Mesenchymal stem cell (in vitro differentiated cells and primary cell): Measurements from ENCODE around the gene DTWD2.
A peak's percentile ranks its signal among the peaks of the same experiment; 100 is the strongest.

Experiments
- DNase-seq: peaks from one replicate; pipeline ENCODE4 v3.0.0-alpha.2; 2013
- H2AFZ ChIP-seq: one replicate; pipeline ENCODE4 v1.6.1; 2013; ENCODE audit warnings: low read depth, mild to moderate bottlenecking, control low read depth, inconsistent platforms, low read length, moderate library complexity
- H2AK5ac ChIP-seq: 2 replicates; pipeline ENCODE4 v1.6.1; 2013; ENCODE audit warnings: low read length, moderate library complexity, mild to moderate bottlenecking, inconsistent platforms; ENCODE audit not compliant: severe bottlenecking
- H2BK120ac ChIP-seq: one replicate; pipeline ENCODE4 v1.6.1; 2013; ENCODE audit warnings: low read depth, mild to moderate bottlenecking, inconsistent platforms, low read length, moderate library complexity
- H2BK12ac ChIP-seq, 2 experiments: one replicate each; pipeline ENCODE4 v1.6.1; 2013; ENCODE audit warnings: inconsistent platforms in 2 of 2, low read length in 2 of 2, mild to moderate bottlenecking in 2 of 2, moderate library complexity in 2 of 2, control low read depth in 1 of 2
- H2BK15ac ChIP-seq: one replicate; pipeline ENCODE4 v1.6.1; 2013; ENCODE audit warnings: mild to moderate bottlenecking, low read depth, inconsistent platforms; ENCODE audit not compliant: poor library complexity, severe bottlenecking
- H2BK5ac ChIP-seq: 2 replicates; pipeline ENCODE4 v1.6.1; 2013; ENCODE audit warnings: low read depth, mild to moderate bottlenecking, low read length, control low read depth, inconsistent platforms; ENCODE audit not compliant: poor library complexity, severe bottlenecking
- H3K14ac ChIP-seq, 2 experiments: one replicate each; pipeline ENCODE4 v1.6.1; 2013; ENCODE audit warnings: inconsistent platforms in 2 of 2, low read length in 2 of 2, control low read depth in 1 of 2, mild to moderate bottlenecking in 1 of 2, moderate library complexity in 1 of 2
- H3K18ac ChIP-seq, 2 experiments: one replicate each; pipeline ENCODE4 v1.6.1; 2013; ENCODE audit warnings: inconsistent platforms in 2 of 2, low read length in 2 of 2, control low read depth in 1 of 2, low read depth in 1 of 2, mild to moderate bottlenecking in 1 of 2
- H3K23ac ChIP-seq, 2 experiments: one replicate each; pipeline ENCODE4 v1.6.1; 2013; ENCODE audit warnings: inconsistent platforms in 2 of 2, low read length in 2 of 2, mild to moderate bottlenecking in 2 of 2, moderate library complexity in 2 of 2, control low read depth in 1 of 2
- H3K27ac ChIP-seq: 2 replicates; pipeline ENCODE4 v1.5.1; 2013; ENCODE audit warnings: mild to moderate bottlenecking, moderate library complexity, low read length, control low read depth, inconsistent platforms; ENCODE audit not compliant: poor library complexity, severe bottlenecking
- H3K27me3 ChIP-seq, 2 experiments: 2 replicates each; pipeline versions ENCODE4 v1.6.1 to v1.7.0; 2013; ENCODE audit warnings: low read length in 2 of 2, mild to moderate bottlenecking in 2 of 2, moderate library complexity in 2 of 2, control low read depth in 1 of 2, inconsistent platforms in 1 of 2; ENCODE audit not compliant: control insufficient read depth in 1 of 2, insufficient read depth in 1 of 2
- H3K36me3 ChIP-seq, 2 experiments: 2 replicates each; pipeline versions ENCODE4 v1.6.1 to v1.7.0; 2013; ENCODE audit warnings: low read length in 2 of 2, control low read depth in 1 of 2, inconsistent platforms in 1 of 2, low read depth in 1 of 2, mild to moderate bottlenecking in 1 of 2; ENCODE audit not compliant: insufficient read depth in 2 of 2, control insufficient read depth in 1 of 2
- H3K4ac ChIP-seq, 2 experiments: one replicate each; pipeline ENCODE4 v1.6.1; 2013; ENCODE audit warnings: inconsistent platforms in 2 of 2, low read length in 2 of 2, mild to moderate bottlenecking in 2 of 2, moderate library complexity in 2 of 2, control low read depth in 1 of 2, low read depth in 1 of 2
- H3K4me1 ChIP-seq: 2 replicates; pipeline ENCODE4 v1.6.1; 2013; ENCODE audit warnings: low read depth, low read length, control low read depth; ENCODE audit not compliant: control insufficient read depth, insufficient read depth
- H3K4me2 ChIP-seq: 2 replicates; pipeline ENCODE4 v1.6.1; 2013; ENCODE audit warnings: low read length, mild to moderate bottlenecking, inconsistent platforms; ENCODE audit not compliant: poor library complexity, severe bottlenecking
- H3K4me3 ChIP-seq, 2 experiments: 2 replicates each; pipeline versions ENCODE4 v1.5.1 to v1.7.0; 2013; ENCODE audit warnings: low read length in 2 of 2, mild to moderate bottlenecking in 2 of 2, control low read depth in 1 of 2, low read depth in 1 of 2; ENCODE audit not compliant: insufficient read depth in 1 of 2
- H3K79me1 ChIP-seq: replicated peaks from 2 replicates; pipeline ENCODE4 v1.6.1; 2013; ENCODE audit warnings: mild to moderate bottlenecking, control low read depth, low read length, inconsistent platforms; ENCODE audit not compliant: poor library complexity, severe bottlenecking
- H3K9ac ChIP-seq: 2 replicates; pipeline ENCODE4 v1.7.0; 2013; ENCODE audit warnings: mild to moderate bottlenecking, low read length, moderate library complexity
- H3K9me3 ChIP-seq: 2 replicates; pipeline ENCODE4 v1.7.0; 2013; ENCODE audit warnings: mild to moderate bottlenecking, low read length; ENCODE audit not compliant: control insufficient read depth
- H4K8ac ChIP-seq: one replicate; pipeline ENCODE4 v1.6.1; 2013; ENCODE audit warnings: inconsistent platforms, mild to moderate bottlenecking, low read length, moderate library complexity
- H4K91ac ChIP-seq: one replicate; pipeline ENCODE4 v1.6.1; 2013; ENCODE audit warnings: mild to moderate bottlenecking, low read length, inconsistent platforms
- WGBS: methylation state at CpG from one replicate; pipeline ENCODE4 v1.1.7; 2013; ENCODE audit warnings: mixed read lengths; 5-methylcytosine and 5-hydroxymethylcytosine counted together

Gene DTWD2

GRCh38 chr5:118984602-118985001, 3.7 kb downstream of the DTWD2 start:
- peak; percentile 22 for DNase-seq
- Histone ChIP-seq H2BK12ac (no peak overlapping the region), H4K8ac (no peak overlapping the region)

GRCh38 chr5:118981783-118982182, 6.6 kb downstream of the DTWD2 start:
- Histone ChIP-seq H3K27me3 (no peaks in the 10 kb centered on the region), H3K4me1 (peaks cover 5% of the 10 kb centered on the region), H3K79me1 (peaks cover 16% of the 10 kb centered on the region), H2BK5ac (no peak overlapping the region), H3K14ac (no peak overlapping the region), H3K27ac (no peak overlapping the region), H2AK5ac (no peak overlapping the region), H2BK15ac (no peak overlapping the region), H3K9me3 (no peaks in the 10 kb centered on the region), H2AFZ (no peak overlapping the region), H2BK12ac (no peak overlapping the region), H4K91ac (no peak overlapping the region), H3K9ac (no peak overlapping the region), H3K18ac (no peak overlapping the region), H4K8ac (no peak overlapping the region), H3K4ac (no peak overlapping the region), H3K4me2 (no peak overlapping the region), H3K36me3 (peaks cover 0 to 3% of the 10 kb centered on the region in 2 experiments), H3K4me3 (no peak overlapping the region), H2BK120ac (no peak overlapping the region), H3K23ac (no peak overlapping the region)
- DNase-seq = no peak

More at GRCh38 chr5:118984602-118985001, 3.7 kb downstream of the DTWD2 start:
- peak overlapping the region; percentile 79 for H3K27ac ChIP-seq
- no peaks in the 10 kb centered on the region for H3K9me3 ChIP-seq
- no peak overlapping the region for H2AK5ac ChIP-seq
- no peak overlapping the region for H3K9ac ChIP-seq
- no peak overlapping the region for H4K91ac ChIP-seq
- H2BK15ac ChIP-seq = no peak overlapping the region
- H3K27me3 ChIP-seq = no peaks in the 10 kb centered on the region
- no peak overlapping the region for H3K4me2 ChIP-seq
- H3K4me1 ChIP-seq = peaks cover 5% of the 10 kb centered on the region
- no peak overlapping the region for H2BK5ac ChIP-seq
- no peak overlapping the region for H3K14ac ChIP-seq
- H3K18ac ChIP-seq = no peak overlapping the region
- H2BK120ac ChIP-seq = no peak overlapping the region
- no peak overlapping the region for H2AFZ ChIP-seq
- H3K79me1 ChIP-seq = peaks cover 9% of the 10 kb centered on the region
- H3K36me3 ChIP-seq = no peaks in the 10 kb centered on the region
- no peak overlapping the region for H3K4me3 ChIP-seq
- H3K23ac ChIP-seq = no peak overlapping the region
- H3K4ac ChIP-seq = no peak overlapping the region

DNA sequence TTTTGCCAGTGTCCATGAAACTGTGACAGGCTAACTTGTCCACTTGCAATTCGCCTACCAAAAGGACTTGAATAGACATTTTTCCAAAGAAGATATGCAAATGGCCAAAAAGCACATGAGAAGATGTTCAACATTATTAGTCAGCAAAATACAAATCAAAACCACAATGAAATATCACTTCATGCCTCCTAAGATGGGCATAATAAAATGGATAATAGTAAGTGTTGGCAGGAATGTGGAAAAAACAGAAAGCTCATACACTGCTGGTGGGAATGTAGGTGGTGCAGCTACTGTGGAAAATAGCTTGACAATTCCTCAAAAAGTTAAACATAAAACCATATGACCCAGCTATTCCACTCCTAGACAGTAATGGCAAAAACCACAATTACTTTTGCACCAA, 7.9 kb downstream of the DTWD2 start:
- Histone ChIP-seq H3K79me1 (peaks cover 16% of the 10 kb centered on the region), H2AK5ac (no peak overlapping the region), H2AFZ (no peak overlapping the region), H2BK15ac (no peak overlapping the region), H3K4ac (no peak overlapping the region), H3K36me3 (peaks cover 0 to 3% of the 10 kb centered on the region in 2 experiments), H3K4me3 (no peak overlapping the region), H3K9me3 (no peaks in the 10 kb centered on the region), H3K23ac (no peak overlapping the region), H3K4me2 (no peak overlapping the region), H2BK5ac (no peak overlapping the region), H3K4me1 (peaks cover 5% of the 10 kb centered on the region), H3K18ac (no peak overlapping the region), H3K9ac (no peak overlapping the region), H3K27ac (no peak overlapping the region), H4K8ac (no peak overlapping the region), H3K14ac (no peak overlapping the region), H2BK12ac (no peak overlapping the region), H3K27me3 (no peaks in the 10 kb centered on the region), H2BK120ac (no peak overlapping the region), H4K91ac (no peak overlapping the region)
- no peak for DNase-seq
- WGBS = 93% methylated on average over 1 of the region's 1 CpG

GRCh38 chr5:118980017-118980416, 8.3 kb downstream of the DTWD2 start:
- Histone ChIP-seq H2AFZ (no peak overlapping the region), H2BK120ac (no peak overlapping the region), H2BK5ac (no peak overlapping the region), H3K36me3 (peaks cover 0 to 3% of the 10 kb centered on the region in 2 experiments), H2BK12ac (no peak overlapping the region), H3K4me1 (peaks cover 5% of the 10 kb centered on the region), H3K14ac (no peak overlapping the region), H3K4ac (no peak overlapping the region), H3K4me3 (no peak overlapping the region), H2BK15ac (no peak overlapping the region), H4K8ac (no peak overlapping the region), H3K18ac (no peak overlapping the region), H3K23ac (no peak overlapping the region), H3K79me1 (peaks cover 16% of the 10 kb centered on the region), H2AK5ac (no peak overlapping the region), H4K91ac (no peak overlapping the region), H3K9me3 (no peaks in the 10 kb centered on the region), H3K27ac (no peak overlapping the region), H3K9ac (no peak overlapping the region), H3K27me3 (no peaks in the 10 kb centered on the region), H3K4me2 (no peak overlapping the region)
- DNase-seq = no peak
- WGBS = 100% methylated on average over 1 of the region's 2 CpGs
